Fibroblast of lung (primary cell): ENCODE results near the gene CX3CR1.

ENCODE experiments used
- EZH2 ChIP-seq: IDR thresholded peaks from 2 replicates; pipeline ENCODE4 v1.5.1; 2012; ENCODE audit warnings: low read length, control low read depth, mild to moderate bottlenecking; ENCODE audit errors: missing control alignments
- TF ChIP-seq, protein P1 (sequence below), 2 donors: IDR thresholded peaks in 1 of 2; conservative IDR thresholded peaks in 1 of 2; 1 replicate in 1 of 2; 2 replicates in 1 of 2; pipeline ENCODE4 v1.5.1; 2011 to 2012; ENCODE audit warnings: low read length in 2 of 2, control low read depth in 1 of 2, inconsistent platforms in 1 of 2, low read depth in 1 of 2, mild to moderate bottlenecking in 1 of 2

- TF ChIP-seq, protein P1, sequence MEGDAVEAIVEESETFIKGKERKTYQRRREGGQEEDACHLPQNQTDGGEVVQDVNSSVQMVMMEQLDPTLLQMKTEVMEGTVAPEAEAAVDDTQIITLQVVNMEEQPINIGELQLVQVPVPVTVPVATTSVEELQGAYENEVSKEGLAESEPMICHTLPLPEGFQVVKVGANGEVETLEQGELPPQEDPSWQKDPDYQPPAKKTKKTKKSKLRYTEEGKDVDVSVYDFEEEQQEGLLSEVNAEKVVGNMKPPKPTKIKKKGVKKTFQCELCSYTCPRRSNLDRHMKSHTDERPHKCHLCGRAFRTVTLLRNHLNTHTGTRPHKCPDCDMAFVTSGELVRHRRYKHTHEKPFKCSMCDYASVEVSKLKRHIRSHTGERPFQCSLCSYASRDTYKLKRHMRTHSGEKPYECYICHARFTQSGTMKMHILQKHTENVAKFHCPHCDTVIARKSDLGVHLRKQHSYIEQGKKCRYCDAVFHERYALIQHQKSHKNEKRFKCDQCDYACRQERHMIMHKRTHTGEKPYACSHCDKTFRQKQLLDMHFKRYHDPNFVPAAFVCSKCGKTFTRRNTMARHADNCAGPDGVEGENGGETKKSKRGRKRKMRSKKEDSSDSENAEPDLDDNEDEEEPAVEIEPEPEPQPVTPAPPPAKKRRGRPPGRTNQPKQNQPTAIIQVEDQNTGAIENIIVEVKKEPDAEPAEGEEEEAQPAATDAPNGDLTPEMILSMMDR (conservative IDR thresholded peaks at IDR 0.05 in 1 of 2, IDR thresholded peaks at IDR 0.05 in 1 of 2; ENCODE audit: low read depth in 1 of 2, low read length in 2 of 2), result no peak
- TF ChIP-seq EZH2, result no peak
Measured at GRCh38 chr3:39220407-39221140, 59.3 kb downstream of the CX3CR1 start.
